ENCODE results near the gene GALNT13. TPM values are rescaled to one million over a fixed set of nuclear protein-coding genes. Genes with fewer than 3 reads are reported as not detected.

Gene GALNT13
- total RNA-seq (2022; extraction: Qiagen RNA extraction; ENCODE audit: low read depth) = 7.0 to 12.5 TPM (median 9.8 TPM) in 5 replicates

DNA sequence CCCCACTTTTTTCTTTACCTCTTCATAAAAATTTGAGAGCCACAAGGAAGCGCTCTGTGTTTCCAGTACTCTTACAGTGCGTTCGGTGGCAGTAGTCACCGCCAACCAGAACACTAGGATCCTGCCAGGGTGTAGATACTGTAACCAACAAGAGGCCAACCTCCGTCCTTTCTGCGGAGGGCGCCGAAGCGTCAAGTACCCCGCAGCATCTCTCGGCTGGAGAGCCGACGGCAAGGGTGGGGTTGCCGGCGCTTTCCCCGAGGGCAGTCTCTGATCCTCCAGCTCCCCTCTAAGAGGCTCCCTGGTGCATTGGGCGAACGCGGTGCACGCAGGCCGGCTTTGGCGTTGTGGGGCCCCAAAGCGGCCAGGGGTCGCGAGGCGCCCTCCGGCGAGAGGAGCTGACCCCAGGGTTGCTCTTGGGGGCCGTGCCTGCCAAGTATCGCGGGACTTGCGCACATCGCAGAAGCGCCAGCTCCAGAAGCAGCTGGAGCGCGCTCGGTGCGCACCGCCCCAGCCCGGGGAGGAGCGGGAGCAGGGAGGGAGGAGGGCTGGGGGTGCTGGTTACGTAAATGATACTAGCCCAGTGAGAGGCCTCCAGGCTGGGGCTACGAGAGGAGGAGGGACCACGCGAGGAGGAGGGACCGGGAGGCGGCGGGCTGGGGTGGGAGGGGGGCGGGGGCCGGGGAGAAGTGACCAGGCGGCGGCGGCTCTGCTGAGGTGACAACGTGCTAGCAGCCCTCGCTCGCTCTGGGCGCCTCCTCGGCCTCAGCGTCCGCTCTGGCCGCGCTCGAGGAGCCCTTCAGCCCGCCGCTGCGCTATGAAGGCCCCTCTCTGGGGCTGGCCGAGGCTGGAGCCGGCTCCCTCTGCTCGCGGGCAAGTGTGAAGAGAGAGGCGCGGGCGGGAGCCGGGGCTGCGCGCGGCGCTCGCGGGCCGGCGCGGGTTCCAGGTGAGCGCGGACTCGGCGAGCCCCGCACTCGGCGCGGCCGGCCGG, at the start of gene GALNT13:
Gene GALNT13, plus strand, starts transcription at position 692 of the 991 bp plus-strand sequence.

